Measurements from ENCODE around the gene TEX2.
A peak's percentile ranks its signal among the peaks of the same experiment; 100 is the strongest.
"Not testable (repeated sequence)": the region's sequence is repeated elsewhere in the genome, so short reads cannot be mapped to it uniquely, and the experiment has no call there.

Gene TEX2

GRCh38 chr17:64125937-64126336, 137.1 kb downstream of the TEX2 start:
- Mint-ChIP-seq H3K36me3 (ENCODE audit: low read depth) (peaks cover 72% of the 10 kb centered on the region), H3K4me1 (ENCODE audit: low read depth) (peaks cover 69% of the 10 kb centered on the region), H3K9me3 (no peaks in the 10 kb centered on the region), H3K4me3 (peak overlapping the region; percentile 97), H3K27me3 (ENCODE audit: low read depth) (no peaks in the 10 kb centered on the region), H3K27ac (peak overlapping the region; percentile 58)
- no peak for DNase-seq (ENCODE audit: low spot score)

- Mint-ChIP-seq H3K36me3 (ENCODE audit: low read depth) (peaks cover 83% of the 10 kb centered on the region), H3K4me1 (ENCODE audit: low read depth) (peaks cover 73% of the 10 kb centered on the region), H3K4me3 (peak overlapping the region; percentile 55), H3K27ac (no peak overlapping the region), H3K9me3 (no peaks in the 10 kb centered on the region), H3K27me3 (ENCODE audit: low read depth) (no peaks in the 10 kb centered on the region)
- no peak for DNase-seq (ENCODE audit: low spot score)
Observed at GRCh38 chr17:64124609-64125008, 138.5 kb downstream of the TEX2 start.

GRCh38 chr17:64123114-64123513, 139.9 kb downstream of the TEX2 start:
- no peaks in the 10 kb centered on the region for H3K27me3 Mint-ChIP-seq (ENCODE audit: low read depth)
- no peak for DNase-seq (ENCODE audit: low spot score)
- peaks cover 81% of the 10 kb centered on the region for H3K36me3 Mint-ChIP-seq (ENCODE audit: low read depth)
- peak overlapping the region; percentile 47 for H3K4me3 Mint-ChIP-seq
- H3K4me1 Mint-ChIP-seq (ENCODE audit: low read depth) = peaks cover 78% of the 10 kb centered on the region
- peak overlapping the region; percentile 32 for H3K27ac Mint-ChIP-seq
- no peaks in the 10 kb centered on the region for H3K9me3 Mint-ChIP-seq

GRCh38 chr17:64120972-64121786, 141.9 kb downstream of the TEX2 start:
- Mint-ChIP-seq H3K36me3 (ENCODE audit: low read depth) (peaks cover 81% of the 10 kb centered on the region), H3K4me1 (ENCODE audit: low read depth) (peaks cover 76% of the 10 kb centered on the region), H3K4me3 (peak overlapping the region; percentile 85), H3K27ac (peak overlapping the region; percentile 98)
- not testable (repeated sequence) for H3K27me3 Mint-ChIP-seq (ENCODE audit: low read depth); H3K9me3 Mint-ChIP-seq
- DNase-seq (ENCODE audit: low spot score) = peak; percentile 47

GRCh38 chr17:64120159-64120810, 142.8 kb downstream of the TEX2 start:
- Mint-ChIP-seq H3K9me3 (no peaks in the 10 kb centered on the region), H3K27me3 (ENCODE audit: low read depth) (no peaks in the 10 kb centered on the region), H3K4me3 (peak overlapping the region; percentile 85), H3K27ac (peak overlapping the region; percentile 98), H3K4me1 (ENCODE audit: low read depth) (peaks cover 76% of the 10 kb centered on the region), H3K36me3 (ENCODE audit: low read depth) (peaks cover 81% of the 10 kb centered on the region)
- no peak for DNase-seq (ENCODE audit: low spot score)

- DNase-seq (ENCODE audit: low spot score) = no peak
- Mint-ChIP-seq H3K36me3 (ENCODE audit: low read depth) (peaks cover 76% of the 10 kb centered on the region), H3K27me3 (ENCODE audit: low read depth) (no peaks in the 10 kb centered on the region), H3K27ac (peak overlapping the region; percentile 52), H3K4me1 (ENCODE audit: low read depth) (peaks cover 70% of the 10 kb centered on the region), H3K4me3 (peak overlapping the region; percentile 46), H3K9me3 (no peaks in the 10 kb centered on the region)
Observed at GRCh38 chr17:64117981-64118979, 144.8 kb downstream of the TEX2 start.

- H3K27me3 Mint-ChIP-seq (ENCODE audit: low read depth) = no peaks in the 10 kb centered on the region
- H3K4me1 Mint-ChIP-seq (ENCODE audit: low read depth) = peaks cover 55% of the 10 kb centered on the region
- H3K4me3 Mint-ChIP-seq = peak overlapping the region; percentile 55
- H3K36me3 Mint-ChIP-seq (ENCODE audit: low read depth) = peaks cover 68% of the 10 kb centered on the region
- H3K27ac Mint-ChIP-seq = peak overlapping the region; percentile 46
- H3K9me3 Mint-ChIP-seq = no peaks in the 10 kb centered on the region
- DNase-seq (ENCODE audit: low spot score) = peak; percentile 65
Observed at GRCh38 chr17:64115822-64116534, 147.1 kb downstream of the TEX2 start.

GRCh38 chr17:64115043-64115698, 147.9 kb downstream of the TEX2 start:
- Mint-ChIP-seq H3K36me3 (ENCODE audit: low read depth) (peaks cover 68% of the 10 kb centered on the region), H3K4me1 (ENCODE audit: low read depth) (peaks cover 54% of the 10 kb centered on the region), H3K27me3 (ENCODE audit: low read depth) (no peaks in the 10 kb centered on the region), H3K27ac (peak overlapping the region; percentile 39), H3K9me3 (no peaks in the 10 kb centered on the region), H3K4me3 (peak overlapping the region; percentile 41)
- DNase-seq (ENCODE audit: low spot score) = no peak

- H3K27me3 Mint-ChIP-seq (ENCODE audit: low read depth) = no peaks in the 10 kb centered on the region
- H3K9me3 Mint-ChIP-seq = no peaks in the 10 kb centered on the region
- H3K36me3 Mint-ChIP-seq (ENCODE audit: low read depth) = peaks cover 71% of the 10 kb centered on the region
- no peak overlapping the region for H3K27ac Mint-ChIP-seq
- H3K4me1 Mint-ChIP-seq (ENCODE audit: low read depth) = peaks cover 62% of the 10 kb centered on the region
- DNase-seq (ENCODE audit: low spot score) = no peak
- H3K4me3 Mint-ChIP-seq = no peak overlapping the region
Observed at GRCh38 chr17:64113006-64113405, 150.1 kb downstream of the TEX2 start.

- no peak overlapping the region for H3K27ac Mint-ChIP-seq
- no peak for DNase-seq (ENCODE audit: low spot score)
- H3K36me3 Mint-ChIP-seq (ENCODE audit: low read depth) = peaks cover 71% of the 10 kb centered on the region
- H3K4me1 Mint-ChIP-seq (ENCODE audit: low read depth) = peaks cover 66% of the 10 kb centered on the region
- no peak overlapping the region for H3K4me3 Mint-ChIP-seq
- H3K27me3 Mint-ChIP-seq (ENCODE audit: low read depth) = no peaks in the 10 kb centered on the region
- H3K9me3 Mint-ChIP-seq = no peaks in the 10 kb centered on the region
Observed at GRCh38 chr17:64111831-64112230, 151.2 kb downstream of the TEX2 start.

- H3K4me1 Mint-ChIP-seq (ENCODE audit: low read depth) = peaks cover 67% of the 10 kb centered on the region
- no peaks in the 10 kb centered on the region for H3K27me3 Mint-ChIP-seq (ENCODE audit: low read depth)
- no peaks in the 10 kb centered on the region for H3K9me3 Mint-ChIP-seq
- peak overlapping the region; percentile 64 for H3K27ac Mint-ChIP-seq
- H3K4me3 Mint-ChIP-seq = no peak overlapping the region
- no peak for DNase-seq (ENCODE audit: low spot score)
- peaks cover 66% of the 10 kb centered on the region for H3K36me3 Mint-ChIP-seq (ENCODE audit: low read depth)
Observed at GRCh38 chr17:64110379-64111152, 152.5 kb downstream of the TEX2 start.

GRCh38 chr17:64109400-64109799, 153.7 kb downstream of the TEX2 start:
- peaks cover 59% of the 10 kb centered on the region for H3K36me3 Mint-ChIP-seq (ENCODE audit: low read depth)
- DNase-seq (ENCODE audit: low spot score) = no peak
- H3K4me1 Mint-ChIP-seq (ENCODE audit: low read depth) = peaks cover 63% of the 10 kb centered on the region
- peak overlapping the region; percentile 7 for H3K4me3 Mint-ChIP-seq
- peak overlapping the region; percentile 44 for H3K27ac Mint-ChIP-seq
- H3K9me3 Mint-ChIP-seq = no peaks in the 10 kb centered on the region
- H3K27me3 Mint-ChIP-seq (ENCODE audit: low read depth) = no peaks in the 10 kb centered on the region

Data from T-helper 2 cell treated with Interferon-gamma antibody and Interleukin-4, amounts not matched to agents 5 μg/mL and 100 μg/mL, for 36 hours (primary cell).